Transverse colon (tissue), 4 donors: Measurements from ENCODE around the gene LGALS7. TPM values are rescaled to one million over a fixed set of nuclear protein-coding genes. Genes with fewer than 3 reads are reported as not detected.
A peak's percentile ranks its signal among the peaks of the same experiment; 100 is the strongest.
"Not testable (repeated sequence)": the region's sequence is repeated elsewhere in the genome, so short reads cannot be mapped to it uniquely, and the experiment has no call there.

ENCODE experiments used
- DNase-seq: peaks from one replicate; pipeline ENCODE4 v3.0.0-alpha.2; 2019
- H3K27ac ChIP-seq, 4 donors: fragments of 200-600 bp; sonication (generic); 2 replicates each; pipeline ENCODE4 v1.5.1; 2016 to 2018; ENCODE audit warnings: inconsistent platforms in 4 of 4
- H3K27me3 ChIP-seq: fragments of 200-600 bp; sonication (generic); 2 replicates; pipeline ENCODE4 v1.5.1; 2017; ENCODE audit warnings: inconsistent platforms
- H3K36me3 ChIP-seq, 4 donors: fragments of 200-600 bp; sonication (generic); 2 replicates each; pipeline ENCODE4 v1.5.1; 2017 to 2019; ENCODE audit warnings: inconsistent platforms in 4 of 4
- H3K4me1 ChIP-seq, 4 donors: fragments of 200-600 bp; sonication (generic); 2 replicates each; pipeline ENCODE4 v1.5.1; 2017 to 2020; ENCODE audit warnings: inconsistent platforms in 4 of 4
- H3K4me3 ChIP-seq, 4 donors: fragments of 200-600 bp; sonication (generic); 1 replicate in 1 of 4; 2 replicates in 3 of 4; pipeline versions ENCODE4 v1.5.1 to v1.6.1; 2017 to 2019; ENCODE audit warnings: inconsistent platforms in 4 of 4
- H3K9me3 ChIP-seq, 2 donors: fragments of 200-600 bp; sonication (generic); 2 replicates each; pipeline ENCODE4 v1.5.1; 2017 to 2019; ENCODE audit warnings: inconsistent platforms in 2 of 2
- CTCF ChIP-seq, 5 experiments: fragments of 200-600 bp in 3 of 5; fragments of 450-650 bp in 2 of 5; sonication (generic) in 3 of 5; IDR thresholded peaks; 1 replicate in 2 of 5; 2 replicates in 3 of 5; pipeline ENCODE4 v1.5.1; 2016 to 2017; ENCODE audit warnings: antibody characterized with exemption in 5 of 5, inconsistent platforms in 3 of 5, mild to moderate bottlenecking in 2 of 5, moderate library complexity in 1 of 5
- EP300 ChIP-seq: sonication (generic); formaldehyde crosslinking; IDR thresholded peaks from one replicate; pipeline ENCODE4 v1.6.1; 2017; ENCODE audit warnings: antibody characterized with exemption, low read depth
- POLR2A ChIP-seq: fragments of 450-650 bp; IDR thresholded peaks from one replicate; pipeline ENCODE4 v1.6.1; 2016; ENCODE audit warnings: antibody characterized with exemption, mild to moderate bottlenecking, moderate library complexity
- POLR2AphosphoS5 ChIP-seq, 3 donors: sonication (generic); formaldehyde crosslinking; IDR thresholded peaks; one replicate each; pipeline ENCODE4 v1.6.1; 2016; ENCODE audit warnings: antibody characterized with exemption in 3 of 3
- WGBS, 2 donors: methylation state at CpG; one replicate each; pipeline ENCODE4 v1.1.5; 2018; ENCODE audit warnings: low coverage in 1 of 2; 5-methylcytosine and 5-hydroxymethylcytosine counted together
- in situ Hi-C, 4 donors: fragments of 200-750 bp; cut with MboI; loops; one replicate each; pipeline versions ENCODE4 v1.15.0 to v1.15.1; 2017; ENCODE audit warnings: low sequenced_read_pairs in 3 of 4, low pct_ligation_motif_present in 1 of 4, low pct_unique_long_range_greater_than_20kb in 1 of 4
- intact Hi-C: fragments of 100-400 bp; cut with DNase I; formaldehyde crosslinking; loops from one replicate; pipeline ENCODE4 v1.15.1; 2023; ENCODE audit warnings: low total_unique reads
- total RNA-seq, 4 donors: library from RNA; depleted of rRNA; stranded (reverse); fragments of >200 nt; gene quantifications; one replicate each; pipeline ENCODE4 v1.1.0, GENCODE V29; 2016

Gene LGALS7
- total RNA-seq, 4 donors from 2014 or later = not detected

DNA sequence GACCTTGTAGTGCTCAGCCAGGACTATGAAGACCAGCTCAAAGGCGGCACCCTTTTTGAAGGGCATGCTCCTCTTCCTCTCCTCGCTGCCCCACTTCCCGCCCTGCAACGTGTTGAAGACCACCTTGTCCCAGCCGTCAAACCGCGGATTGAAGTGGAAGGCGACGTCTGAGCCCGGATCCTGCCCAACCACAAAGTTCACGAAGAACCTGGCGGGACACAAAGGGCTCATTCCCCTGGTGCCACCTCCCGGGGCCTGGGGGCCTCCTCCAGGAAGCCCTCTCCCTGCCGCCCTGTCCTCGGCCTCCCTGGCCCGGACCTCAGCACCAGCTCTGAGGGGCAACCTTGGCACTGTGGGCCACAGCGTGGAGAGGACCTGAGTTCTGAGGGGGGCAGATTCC lies 35.4 kb upstream of the LGALS7 start:
- in situ Hi-C loops = no loop called here
- peaks cover 0 to 27% (median 8%) of the 10 kb centered on the region in 4 donors for H3K36me3 ChIP-seq

DNA sequence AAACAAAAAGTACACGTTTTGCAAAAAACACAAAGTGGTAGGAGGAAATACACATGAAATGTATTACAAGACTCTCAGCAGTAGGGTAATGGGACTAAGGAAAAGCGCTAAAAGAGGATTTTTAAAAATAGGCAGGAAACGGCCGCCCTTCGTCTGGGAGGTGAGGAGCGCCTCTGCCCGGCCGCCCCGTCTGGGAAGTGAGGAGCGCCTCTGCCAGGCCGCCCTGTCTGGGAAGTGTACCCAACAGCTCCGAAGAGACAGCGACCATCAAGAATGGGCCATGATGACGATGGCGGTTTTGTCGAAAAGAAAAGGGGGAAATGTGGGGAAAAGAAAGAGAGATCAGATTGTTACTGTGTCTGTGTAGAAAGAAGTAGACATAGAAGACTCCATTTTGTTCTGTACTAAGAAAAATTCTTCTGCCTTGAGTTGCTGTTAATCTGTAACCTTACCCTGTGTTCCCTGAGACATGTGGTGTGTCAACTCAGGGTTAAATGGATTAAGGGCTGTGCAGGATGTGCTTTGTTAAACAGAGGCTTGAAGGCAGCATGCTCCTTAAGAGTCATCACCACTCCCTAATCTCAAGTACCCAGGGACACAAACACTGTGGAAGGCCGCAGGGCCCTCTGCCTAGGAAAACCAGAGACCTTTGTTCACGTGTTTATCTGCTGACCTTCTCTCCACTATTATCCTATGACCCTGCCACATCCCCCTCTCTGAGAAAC lies 34.2 kb upstream of the LGALS7 start:
- peak in 1 of 3 donors; percentile 58 for TF ChIP-seq POLR2AphosphoS5 (IDR thresholded peaks at IDR 0.05)
- intact Hi-C loops, H3K4me1 ChIP-seq, in situ Hi-C loops, H3K4me3 ChIP-seq, H3K9me3 ChIP-seq, H3K27me3 ChIP-seq, DNase-seq: not testable (repeated sequence)
- 51 to 83% methylated on average over 3 to 18 of the region's 18 CpGs for WGBS, 2 donors
- H3K27ac ChIP-seq = peak overlapping the region in 3 of 4 donors; percentile 49 to 94 (median 56)
- H3K36me3 ChIP-seq = peaks cover 0 to 36% (median 9%) of the 10 kb centered on the region in 4 donors

More for the DNA sequence above, 35.4 kb upstream of the LGALS7 start:
- no peak overlapping the region for H3K4me3 ChIP-seq
- H3K4me1 ChIP-seq = peaks cover 0 to 11% (median 4%) of the 10 kb centered on the region in 4 donors
- DNase-seq = no peak
- peak overlapping the region in 2 of 4 donors; percentile 92 to 94 for H3K27ac ChIP-seq
- no peaks in the 10 kb centered on the region for H3K9me3 ChIP-seq
- TF ChIP-seq POLR2A (no peak), EP300 (no peak), CTCF (IDR thresholded peaks at IDR 0.05) (no peak), POLR2AphosphoS5 (IDR thresholded peaks at IDR 0.05) (peak in 1 of 3 donors; percentile 82)
- 92% methylated on average over 17 of the region's 17 CpGs; no CpG with 5 or more reads in 1 of the 2 donors for WGBS, 2 donors
- no peaks in the 10 kb centered on the region for H3K27me3 ChIP-seq
- intact Hi-C loops = no loop called here

- in situ Hi-C loops (no loop called here), intact Hi-C loops (no loop called here)
- WGBS, 2 donors = 86 to 92% methylated on average over 6 of the region's 6 CpGs
- H3K36me3 ChIP-seq = peaks cover 0 to 47% (median 11%) of the 10 kb centered on the region in 4 donors
- no peaks in the 10 kb centered on the region for H3K27me3 ChIP-seq
- no peaks in the 10 kb centered on the region for H3K9me3 ChIP-seq
- H3K27ac ChIP-seq = peak overlapping the region in 2 of 4 donors; percentile 23 to 94
- no peak overlapping the region for H3K4me3 ChIP-seq
- no peak for TF ChIP-seq CTCF (IDR thresholded peaks at IDR 0.05)
- TF ChIP-seq POLR2A = no peak
- peak in 1 of 3 donors; percentile 49 for TF ChIP-seq POLR2AphosphoS5 (IDR thresholded peaks at IDR 0.05)
- no peak for TF ChIP-seq EP300
- no peak for DNase-seq
- peaks cover 0 to 6% (median 3%) of the 10 kb centered on the region in 4 donors for H3K4me1 ChIP-seq
These were observed 33.1 kb upstream of the LGALS7 start for GRCh38 chr19:38806371-38806770.

DNA sequence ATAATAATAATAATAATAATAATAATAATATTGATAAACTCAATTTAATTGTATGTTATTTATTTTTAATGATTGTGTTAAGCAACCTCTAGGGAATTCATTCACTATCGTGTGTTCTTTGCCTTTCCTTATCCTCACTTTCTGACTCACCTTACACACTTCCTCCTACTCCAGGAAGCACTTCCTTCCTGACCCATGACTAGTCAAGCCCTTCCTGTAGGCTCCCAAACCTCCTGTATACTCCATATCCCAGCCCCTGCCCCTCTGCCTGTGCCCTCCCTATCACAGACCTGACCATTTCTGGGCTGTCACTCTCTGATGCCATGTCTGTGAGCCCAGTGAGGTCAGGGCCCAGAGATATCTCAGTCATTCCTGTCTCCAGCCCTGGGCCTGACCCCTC lies 31.9 kb upstream of the LGALS7 start:
- in situ Hi-C loops (no loop called here), intact Hi-C loops (no loop called here)
- WGBS, 2 donors = 30 to 44% methylated on average over 1 of the region's 1 CpG
- Histone ChIP-seq H3K9me3 (no peaks in the 10 kb centered on the region), H3K27ac (peak overlapping the region; percentile 34 to 66 (median 56)), H3K4me1 (peaks cover 0 to 6% (median 3%) of the 10 kb centered on the region in 4 donors), H3K36me3 (peaks cover 0 to 49% (median 11%) of the 10 kb centered on the region in 4 donors), H3K27me3 (no peaks in the 10 kb centered on the region), H3K4me3 (no peak overlapping the region)
- TF ChIP-seq POLR2A = no peak
- no peak for TF ChIP-seq CTCF (IDR thresholded peaks at IDR 0.05)
- TF ChIP-seq POLR2AphosphoS5 (IDR thresholded peaks at IDR 0.05) = peak in 1 of 3 donors; percentile 21
- DNase-seq = no peak
